ENCODE results near the gene IPMK. TPM values are rescaled to one million over a fixed set of nuclear protein-coding genes. Genes with fewer than 3 reads are reported as not detected.
"Not testable (repeated sequence)": the region's sequence is repeated elsewhere in the genome, so short reads cannot be mapped to it uniquely, and the experiment has no call there.

Gene IPMK
- total RNA-seq, 1 experiment from 2014 or later, result 1.9 TPM

GRCh38 chr10:58239561-58240169 is 28.0 kb downstream of the IPMK start:
- DNase-seq (ENCODE audit: low spot score), result no peak
- in situ Hi-C loops (cut with HindIII; ENCODE audit: low sequenced_read_pairs), result no loop called here

DNA sequence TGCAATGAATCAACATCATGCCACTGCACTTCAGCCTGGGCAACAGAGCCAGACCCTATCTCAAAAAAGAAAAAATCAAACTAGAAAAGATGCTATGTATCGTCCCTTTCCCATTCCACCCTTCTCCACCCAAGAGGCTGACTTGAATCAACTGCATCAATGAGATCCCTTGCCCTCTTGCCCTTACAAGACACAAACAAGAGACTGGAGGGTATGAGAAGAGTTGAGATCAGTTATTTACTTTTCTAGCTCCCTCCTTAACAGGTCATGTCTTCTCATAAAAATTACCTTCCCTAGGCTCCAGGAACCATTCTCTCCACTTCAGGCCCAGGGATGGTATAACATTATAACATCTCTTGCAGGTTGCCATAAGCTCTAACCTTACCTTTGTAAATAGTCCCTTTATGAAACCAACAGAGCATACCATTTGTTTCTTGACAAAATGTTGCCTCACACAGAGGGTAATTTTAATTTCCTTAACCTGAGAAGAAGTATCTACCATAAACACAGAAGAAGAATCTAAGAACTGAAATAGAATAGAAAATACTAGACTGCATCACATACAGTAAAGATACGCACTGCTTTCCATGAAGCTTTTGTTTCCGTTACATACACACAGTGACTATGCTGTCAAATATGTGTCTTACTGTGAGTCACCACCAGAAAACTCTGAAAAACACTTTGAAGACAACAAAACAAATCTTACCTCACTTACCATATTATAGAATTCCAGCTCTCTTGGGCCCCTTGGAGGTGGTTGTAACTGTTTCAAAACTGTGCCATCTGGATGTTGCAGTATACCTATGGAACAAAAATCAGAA is 30.5 kb downstream of the IPMK start:
- DNase-seq (ENCODE audit: low spot score), result no peak
- in situ Hi-C loops (cut with HindIII; ENCODE audit: low sequenced_read_pairs), result no loop called here

DNA sequence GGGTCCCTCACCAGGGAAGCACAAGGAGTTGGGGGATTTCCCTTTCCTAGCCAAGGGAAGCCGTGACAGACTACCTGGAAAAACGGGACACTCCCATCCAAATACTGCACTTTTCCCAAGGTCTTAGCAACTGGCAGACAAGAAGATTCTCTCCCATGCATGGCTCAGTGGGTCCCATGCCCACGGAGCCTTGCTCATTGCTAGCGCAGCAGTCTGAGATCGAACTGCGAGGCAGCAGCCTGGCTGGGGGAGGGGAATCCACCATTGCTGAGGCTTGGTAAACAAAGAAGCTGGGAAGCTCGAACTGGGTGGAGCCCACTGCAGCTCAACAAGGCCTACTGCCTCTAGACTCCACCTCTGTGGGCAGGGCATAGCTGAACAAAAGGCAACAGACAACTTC is 37.8 kb downstream of the IPMK start:
- DNase-seq (ENCODE audit: low spot score); in situ Hi-C loops (cut with HindIII; ENCODE audit: low sequenced_read_pairs): not testable (repeated sequence)

DNA sequence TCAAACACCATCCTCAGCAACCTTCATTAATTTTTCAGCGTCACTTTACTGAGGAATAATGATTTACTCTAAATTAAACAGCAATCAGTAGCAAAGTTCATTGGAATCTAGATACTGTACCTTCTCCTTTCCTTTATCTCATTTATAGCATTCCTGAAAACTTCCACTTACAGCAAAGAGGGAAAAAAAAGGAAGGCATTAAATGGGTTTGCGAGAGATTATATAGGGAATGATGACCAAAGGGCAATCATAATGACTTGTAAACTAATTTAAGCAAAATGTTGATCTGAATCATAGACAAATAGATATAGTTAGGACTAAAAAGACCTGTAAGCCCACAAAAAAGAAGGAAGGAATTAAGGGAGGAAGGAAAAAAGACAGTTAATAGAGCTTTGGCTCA is 42.0 kb downstream of the IPMK start:
- in situ Hi-C loops (cut with HindIII; ENCODE audit: low sequenced_read_pairs), result no loop called here

DNA sequence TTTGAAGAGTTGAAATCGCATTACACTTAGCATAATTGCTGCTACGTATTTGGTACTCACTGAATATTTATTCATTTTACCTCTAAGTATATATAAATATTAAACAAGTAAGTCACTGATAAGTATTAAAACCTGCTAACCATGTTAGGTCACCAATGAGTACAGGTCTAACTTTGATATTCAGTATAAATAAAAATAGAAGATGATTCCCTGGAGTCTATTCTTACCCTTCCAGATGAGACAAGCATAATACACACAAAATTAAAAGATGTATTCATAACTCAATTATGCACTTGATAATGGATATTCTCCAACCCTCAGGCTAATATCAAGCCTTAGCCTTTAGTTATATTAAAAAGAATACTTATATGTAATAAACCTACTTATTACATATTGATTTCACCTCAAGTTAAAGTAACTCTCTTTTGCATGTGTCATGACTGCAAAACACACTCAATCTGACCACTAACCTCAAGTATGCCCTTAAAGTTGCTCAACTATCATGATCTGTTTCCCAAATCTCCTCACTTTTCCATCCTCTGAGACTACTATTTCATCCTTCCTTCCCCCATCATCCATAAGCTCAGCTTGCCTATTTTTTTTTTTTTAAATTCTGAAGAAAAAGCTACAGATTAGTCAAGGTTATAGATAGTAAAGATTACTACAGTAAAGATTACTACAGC is 46.8 kb downstream of the IPMK start:
- in situ Hi-C loops (cut with HindIII; ENCODE audit: low sequenced_read_pairs), result no loop called here

More for the DNA sequence above, 42.0 kb downstream of the IPMK start:
- DNase-seq (ENCODE audit: low spot score), result no peak

GRCh38 chr10:58219875-58220274 is 47.8 kb downstream of the IPMK start:
- DNase-seq (ENCODE audit: low spot score), result no peak
- in situ Hi-C loops (cut with HindIII; ENCODE audit: low sequenced_read_pairs), result no loop called here

More for the DNA sequence above, 46.8 kb downstream of the IPMK start:
- DNase-seq (ENCODE audit: low spot score), result no peak

GRCh38 chr10:58217612-58218011 is 50.1 kb downstream of the IPMK start:
- DNase-seq (ENCODE audit: low spot score), result no peak
- in situ Hi-C loops (cut with HindIII; ENCODE audit: low sequenced_read_pairs), result no loop called here

DNA sequence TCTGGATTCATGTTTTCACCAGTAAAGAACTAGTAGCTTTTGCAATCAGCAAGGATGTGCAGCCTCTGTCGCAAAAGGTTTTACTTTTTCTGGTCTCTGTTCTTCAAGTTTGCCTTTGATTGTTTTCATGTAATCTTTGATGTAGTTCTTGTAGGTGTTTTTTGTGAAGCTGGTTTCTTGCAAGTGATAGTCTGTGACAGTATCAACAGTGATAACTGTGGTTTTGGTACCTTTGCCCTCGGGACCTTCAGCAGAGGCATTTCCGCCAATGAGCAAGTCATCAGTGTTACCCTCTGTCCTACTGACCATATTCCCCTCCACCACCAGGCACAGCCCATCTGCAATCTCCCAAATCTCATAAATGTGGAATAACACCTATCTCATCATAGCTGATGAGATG is 55.1 kb downstream of the IPMK start:
- no peak for DNase-seq (ENCODE audit: low spot score)
- in situ Hi-C loops (cut with HindIII; ENCODE audit: low sequenced_read_pairs), result no loop called here

- no peak for DNase-seq (ENCODE audit: low spot score)
- in situ Hi-C loops (cut with HindIII; ENCODE audit: low sequenced_read_pairs), result no loop called here
These were observed 57.5 kb downstream of the IPMK start for GRCh38 chr10:58210160-58210559.

GRCh38 chr10:58209669-58210068 is 58.0 kb downstream of the IPMK start:
- no peak for DNase-seq (ENCODE audit: low spot score)
- in situ Hi-C loops (cut with HindIII; ENCODE audit: low sequenced_read_pairs), result no loop called here

DNA sequence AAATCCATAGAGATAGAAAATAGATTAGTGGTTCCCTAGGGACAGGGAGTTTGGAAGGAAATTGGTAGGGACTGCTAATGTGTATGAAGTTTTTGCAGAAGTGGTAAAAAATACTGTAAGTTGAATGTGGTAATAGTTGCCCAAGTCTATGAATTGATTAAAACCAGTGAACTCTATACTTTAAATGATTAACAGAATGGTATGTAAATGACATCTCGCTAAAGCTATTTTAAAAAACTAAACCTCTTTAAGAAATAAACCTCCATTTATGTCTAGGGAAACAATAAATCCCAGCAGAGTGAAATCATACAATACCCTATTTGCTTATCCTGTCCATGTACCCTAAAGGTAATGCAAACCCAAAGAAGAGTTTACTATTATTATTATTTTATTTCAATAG is 61.4 kb downstream of the IPMK start:
- in situ Hi-C loops (cut with HindIII; ENCODE audit: low sequenced_read_pairs), result no loop called here
- DNase-seq (ENCODE audit: low spot score), result no peak

DNA sequence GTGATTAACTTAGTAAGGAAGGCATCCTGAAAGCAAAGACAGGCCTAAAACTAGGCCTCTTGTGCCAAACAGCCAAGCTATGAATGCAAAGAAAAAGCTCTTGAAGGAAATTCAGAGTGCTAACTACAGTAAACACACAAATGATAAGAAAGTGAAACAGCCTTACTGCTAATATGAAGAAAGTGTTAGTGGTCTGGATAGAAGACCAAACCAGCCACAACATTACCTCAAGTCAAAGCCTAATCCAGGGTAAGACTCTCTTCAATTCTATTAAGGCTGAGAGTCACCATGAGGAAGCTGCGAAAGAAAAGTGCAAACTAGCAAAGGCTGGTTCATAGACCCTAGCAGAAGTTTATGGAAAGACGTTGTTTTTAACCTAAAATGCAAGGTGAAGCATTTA is 66.0 kb downstream of the IPMK start:
- DNase-seq (ENCODE audit: low spot score), result no peak
- in situ Hi-C loops (cut with HindIII; ENCODE audit: low sequenced_read_pairs), result no loop called here

- in situ Hi-C loops (cut with HindIII; ENCODE audit: low sequenced_read_pairs), result no loop called here
- no peak for DNase-seq (ENCODE audit: low spot score)
These were observed 78.4 kb downstream of the IPMK start for GRCh38 chr10:58189269-58189668.

GRCh38 chr10:58184120-58184670 is 83.5 kb downstream of the IPMK start:
- DNase-seq (ENCODE audit: low spot score), result no peak
- in situ Hi-C loops (cut with HindIII; ENCODE audit: low sequenced_read_pairs), result no loop called here

- in situ Hi-C loops (cut with HindIII; ENCODE audit: low sequenced_read_pairs), result no loop called here
- DNase-seq (ENCODE audit: low spot score), result no peak
These were observed 87.0 kb downstream of the IPMK start for GRCh38 chr10:58180666-58181065.

- DNase-seq (ENCODE audit: low spot score), result no peak
- in situ Hi-C loops (cut with HindIII; ENCODE audit: low sequenced_read_pairs), result no loop called here
These were observed 88.5 kb downstream of the IPMK start for GRCh38 chr10:58179238-58179637.

DNA sequence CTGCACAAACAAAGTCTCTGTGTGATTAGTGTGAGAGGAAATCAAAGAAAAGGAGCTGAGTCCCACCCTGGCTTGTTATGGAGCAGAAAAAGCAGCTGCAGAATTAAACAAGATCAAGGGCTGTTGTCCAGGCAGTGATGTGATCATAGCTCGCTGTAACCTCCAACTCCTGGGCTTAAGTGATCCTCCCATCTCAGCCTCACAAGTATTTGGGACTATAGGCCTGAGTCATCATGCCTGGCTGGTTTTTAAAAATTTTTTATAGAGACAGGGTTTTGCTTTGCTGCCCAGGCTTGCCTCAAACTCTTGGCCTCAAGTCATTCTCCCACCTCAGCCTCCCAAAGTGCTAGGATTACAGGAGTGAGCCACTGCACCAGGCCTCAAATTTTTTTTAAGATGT is 88.9 kb downstream of the IPMK start:
- no peak for DNase-seq (ENCODE audit: low spot score)
- in situ Hi-C loops (cut with HindIII; ENCODE audit: low sequenced_read_pairs), result no loop called here

DNA sequence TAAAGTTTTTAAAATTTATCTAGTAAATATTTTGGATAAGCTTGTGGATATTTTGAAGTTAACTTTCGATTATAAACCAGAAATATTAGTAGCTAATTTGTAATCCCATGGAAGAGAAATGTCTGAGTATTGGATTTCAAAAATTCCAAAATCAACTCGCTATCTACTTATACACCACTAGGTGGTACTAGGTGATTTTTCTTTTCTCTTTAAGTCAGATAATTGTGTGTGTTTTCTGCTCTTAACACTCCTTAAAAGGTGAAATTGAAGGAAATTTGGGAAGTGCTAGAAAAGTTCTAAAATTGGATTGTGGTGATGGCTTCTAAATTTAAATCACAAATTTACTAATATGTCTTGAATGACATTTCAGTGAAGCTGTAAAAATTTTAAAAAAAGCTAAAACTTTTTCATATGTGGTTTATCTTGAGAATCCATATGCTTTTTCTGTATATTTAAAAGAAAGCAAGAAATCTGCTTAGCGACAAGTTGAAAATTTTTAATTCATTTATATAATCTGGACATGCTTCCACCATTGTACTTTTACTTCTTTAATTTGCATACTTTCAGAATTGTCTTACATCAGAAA is 90.2 kb downstream of the IPMK start:
- in situ Hi-C loops (cut with HindIII; ENCODE audit: low sequenced_read_pairs), result no loop called here

DNA sequence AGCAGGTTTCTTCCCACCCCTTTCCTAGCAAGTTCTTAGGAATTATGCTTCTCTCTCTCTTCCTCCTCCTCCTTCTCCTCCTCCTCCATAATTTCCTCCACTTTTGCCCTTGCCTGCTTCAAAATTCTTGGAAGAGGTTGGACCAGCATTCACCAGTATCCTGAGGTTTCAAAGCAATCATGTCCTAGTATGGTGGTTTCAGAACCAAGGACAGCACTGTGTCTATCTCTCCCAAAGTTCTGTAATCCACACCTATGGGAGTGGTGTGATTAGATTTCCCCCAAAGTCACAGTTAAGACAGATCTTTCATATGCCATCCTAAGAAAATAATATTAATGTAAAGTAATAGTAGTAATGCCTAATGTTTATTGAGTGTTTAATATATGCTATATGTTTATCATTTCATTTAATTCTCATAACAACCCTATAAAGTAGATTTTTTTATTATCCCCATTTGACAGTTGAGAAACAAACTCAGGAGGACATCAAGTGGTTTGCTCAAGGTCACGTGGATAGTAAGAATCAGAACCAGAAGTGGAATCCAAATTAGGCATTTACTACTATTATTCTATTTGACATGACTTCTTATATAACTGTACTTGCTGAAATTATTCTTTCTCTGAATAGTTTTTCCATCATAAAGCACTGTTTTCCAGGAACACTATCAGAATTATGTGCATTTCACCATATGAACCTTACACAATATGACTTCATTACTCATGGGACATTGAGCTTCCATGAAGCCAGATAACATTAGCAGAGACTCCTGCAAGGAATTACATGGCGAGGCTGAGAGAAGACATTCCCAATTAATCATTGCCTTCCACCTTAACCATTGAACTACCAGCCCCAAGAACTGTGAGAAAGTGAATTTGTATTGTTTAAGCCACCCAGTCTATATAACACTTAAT is 91.4 kb downstream of the IPMK start:
- in situ Hi-C loops (cut with HindIII; ENCODE audit: low sequenced_read_pairs), result no loop called here
- no peak for DNase-seq (ENCODE audit: low spot score)

More for the DNA sequence above, 90.2 kb downstream of the IPMK start:
- peak; percentile 42 for DNase-seq (ENCODE audit: low spot score)

Measured in G401 (cell line).